Measurements from ENCODE around the gene COL23A1.
"Not testable (repeated sequence)": the region's sequence is repeated elsewhere in the genome, so short reads cannot be mapped to it uniquely, and the experiment has no call there.

COL23A1 gene

DNA sequence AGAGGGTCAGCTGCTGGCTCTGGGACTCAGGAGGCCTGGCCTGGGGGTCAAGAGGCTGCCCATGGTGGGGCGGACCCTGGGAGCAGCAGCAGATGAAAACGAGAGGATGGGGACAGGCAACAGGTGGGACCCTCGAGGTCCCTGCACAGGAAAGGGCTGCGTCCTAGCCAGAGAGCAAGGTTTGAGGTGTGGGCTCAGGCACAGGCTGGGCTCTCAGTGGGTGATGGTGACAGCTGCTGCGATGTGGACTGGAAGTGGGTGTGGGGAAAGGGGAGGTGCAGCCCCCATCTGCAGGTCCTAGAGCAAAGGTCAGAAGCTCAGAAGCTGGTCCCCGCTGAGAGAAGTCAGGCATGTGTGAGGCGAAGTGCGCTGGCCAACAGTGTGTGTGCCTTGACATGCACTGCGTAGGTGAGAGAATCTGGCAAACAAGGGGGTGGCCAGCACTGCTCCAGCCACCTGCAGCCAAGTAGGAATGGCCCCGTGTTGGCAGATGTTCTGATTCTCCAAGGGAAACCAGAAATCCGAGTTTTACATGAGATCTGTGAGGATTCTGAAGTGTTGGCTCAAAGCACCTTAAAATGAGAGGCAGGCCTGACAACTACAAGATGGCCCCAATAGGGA lies 85.7 kb downstream of the COL23A1 start:
- DNase-seq = no peak

GRCh38 chr5:178502401-178503100 lies 87.6 kb downstream of the COL23A1 start:
- no peak for DNase-seq

DNA sequence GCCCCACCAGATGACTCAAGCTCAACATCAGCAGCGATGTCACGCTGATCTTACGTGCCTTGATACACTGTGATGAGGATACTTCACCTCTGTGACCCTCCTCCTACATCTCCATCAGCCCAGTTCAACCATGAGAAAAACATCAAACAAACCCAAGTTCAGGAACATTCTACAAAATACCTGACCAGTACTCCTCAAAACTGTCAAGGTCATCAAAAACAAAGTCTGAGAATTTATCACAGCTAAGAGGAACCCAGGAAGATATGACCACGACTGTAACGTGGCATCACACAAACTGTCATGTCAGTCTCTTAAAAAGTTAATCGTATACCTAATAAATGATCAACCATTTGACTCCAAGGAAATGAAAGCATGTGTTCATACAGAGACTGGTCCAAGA lies 90.8 kb downstream of the COL23A1 start:
- DNase-seq = no peak

DNA sequence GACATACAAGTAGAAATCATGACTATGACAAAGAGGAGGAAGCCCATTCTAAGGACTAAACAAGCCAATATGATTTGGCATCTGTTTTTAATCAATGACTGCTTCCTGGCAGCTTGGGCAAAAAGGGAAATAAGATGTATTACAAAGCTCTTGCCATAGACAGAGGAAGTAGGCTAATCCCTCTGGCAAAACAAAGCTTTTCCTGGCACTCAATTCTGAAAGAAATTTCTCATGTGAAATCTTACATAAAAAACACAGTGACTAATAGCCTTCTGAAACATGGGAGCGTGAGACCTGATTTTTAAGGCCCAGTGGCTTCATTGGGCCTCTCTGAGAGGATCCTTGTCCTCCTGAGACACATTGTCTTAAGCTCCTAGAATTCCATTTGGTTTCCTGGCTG lies 93.6 kb downstream of the COL23A1 start:
- DNase-seq = no peak

GRCh38 chr5:178496214-178496613 lies 94.0 kb downstream of the COL23A1 start:
- DNase-seq = no peak

- DNase-seq = no peak
Measured at GRCh38 chr5:178495706-178496105, 94.5 kb downstream of the COL23A1 start.

- DNase-seq = no peak
Measured at GRCh38 chr5:178492278-178492677, 97.9 kb downstream of the COL23A1 start.

GRCh38 chr5:178490935-178491652 lies 99.1 kb downstream of the COL23A1 start:
- DNase-seq = no peak

DNA sequence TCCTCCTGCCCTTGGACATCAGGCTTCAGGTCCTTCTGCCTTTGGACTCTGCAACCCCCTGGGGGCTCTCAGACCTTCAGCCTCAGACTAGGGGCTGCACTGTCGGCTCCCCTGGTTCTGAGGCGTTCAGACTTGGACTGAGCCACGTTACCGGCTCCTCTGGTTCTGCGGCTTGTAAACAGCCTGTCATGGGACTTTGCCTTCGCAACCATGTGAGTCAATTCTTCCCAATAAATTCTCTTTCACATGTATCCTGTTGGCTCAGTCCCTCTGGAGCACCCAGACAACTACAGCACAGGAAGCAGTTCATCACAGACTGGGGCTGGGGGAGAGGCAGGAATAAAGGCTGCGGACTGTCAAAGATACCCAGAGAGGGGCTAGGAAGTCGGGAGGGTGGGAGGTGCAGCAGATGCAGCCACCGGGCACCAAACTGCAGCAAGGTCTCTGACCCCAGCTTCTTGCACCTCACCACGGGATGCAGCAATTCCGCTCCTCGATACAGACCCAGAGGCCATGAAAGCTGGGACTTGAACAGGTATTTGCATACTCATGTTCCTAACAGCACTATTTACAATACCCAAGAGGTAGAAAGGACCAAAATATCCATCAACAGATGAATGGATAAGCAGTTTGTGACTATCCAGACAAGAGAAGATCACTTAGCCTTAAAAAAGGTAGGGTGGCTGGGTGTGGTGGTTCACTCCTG lies 100.8 kb downstream of the COL23A1 start:
- DNase-seq = no peak

- DNase-seq = no peak
Measured at GRCh38 chr5:178488696-178489095, 101.5 kb downstream of the COL23A1 start.

GRCh38 chr5:178487911-178488600 lies 102.1 kb downstream of the COL23A1 start:
- DNase-seq = no peak

- DNase-seq = not testable (repeated sequence)
Measured at GRCh38 chr5:178486878-178487512, 103.2 kb downstream of the COL23A1 start.

DNA sequence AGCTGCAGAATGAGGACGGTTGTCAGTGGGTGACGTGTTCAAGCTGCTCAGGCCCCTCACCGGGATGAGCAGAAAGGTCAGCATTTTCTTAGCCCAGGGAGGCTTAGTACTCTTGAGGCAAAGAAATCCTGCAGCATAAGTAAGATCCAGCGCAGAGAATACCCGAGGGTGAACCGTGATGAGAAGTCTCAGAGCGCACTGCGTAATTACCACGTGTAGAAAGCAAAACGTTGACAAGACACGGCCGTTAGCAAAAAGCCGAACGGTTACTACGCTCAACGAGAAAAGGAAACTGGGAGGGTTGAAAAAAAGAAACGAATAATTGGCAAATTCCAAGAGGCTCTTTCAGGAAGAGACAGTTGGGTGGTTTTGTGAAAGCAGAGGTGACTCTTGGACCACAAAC lies 104.0 kb downstream of the COL23A1 start:
- no peak for DNase-seq

- DNase-seq = peak in 3 of 14 donors; percentile 8 to 16 (median 10)
Measured at GRCh38 chr5:178483620-178484019, 106.6 kb downstream of the COL23A1 start.

- no peak for DNase-seq
Measured at GRCh38 chr5:178479261-178479660, 110.9 kb downstream of the COL23A1 start.

DNA sequence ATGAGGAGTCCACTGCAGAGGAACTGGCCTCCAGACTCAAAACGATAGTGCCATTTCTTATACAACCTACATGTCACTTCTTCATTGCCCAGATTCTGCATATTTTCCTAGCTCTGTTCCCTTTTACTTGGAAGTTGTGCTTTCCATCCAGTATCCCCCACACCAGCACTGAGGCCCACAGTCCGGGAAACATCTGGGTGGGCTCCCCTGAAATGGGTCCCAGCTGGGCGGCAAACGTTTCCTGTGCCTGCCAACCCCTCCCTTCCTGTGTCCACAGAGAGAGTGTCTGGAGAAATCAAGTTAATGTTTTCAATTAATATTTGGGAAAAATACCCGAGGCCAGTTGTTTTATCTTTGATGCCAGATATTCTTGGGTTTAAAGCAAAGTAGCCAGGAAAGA lies 111.8 kb downstream of the COL23A1 start:
- DNase-seq = no peak

GRCh38 chr5:178477802-178478201 lies 112.4 kb downstream of the COL23A1 start:
- no peak for DNase-seq

DNA sequence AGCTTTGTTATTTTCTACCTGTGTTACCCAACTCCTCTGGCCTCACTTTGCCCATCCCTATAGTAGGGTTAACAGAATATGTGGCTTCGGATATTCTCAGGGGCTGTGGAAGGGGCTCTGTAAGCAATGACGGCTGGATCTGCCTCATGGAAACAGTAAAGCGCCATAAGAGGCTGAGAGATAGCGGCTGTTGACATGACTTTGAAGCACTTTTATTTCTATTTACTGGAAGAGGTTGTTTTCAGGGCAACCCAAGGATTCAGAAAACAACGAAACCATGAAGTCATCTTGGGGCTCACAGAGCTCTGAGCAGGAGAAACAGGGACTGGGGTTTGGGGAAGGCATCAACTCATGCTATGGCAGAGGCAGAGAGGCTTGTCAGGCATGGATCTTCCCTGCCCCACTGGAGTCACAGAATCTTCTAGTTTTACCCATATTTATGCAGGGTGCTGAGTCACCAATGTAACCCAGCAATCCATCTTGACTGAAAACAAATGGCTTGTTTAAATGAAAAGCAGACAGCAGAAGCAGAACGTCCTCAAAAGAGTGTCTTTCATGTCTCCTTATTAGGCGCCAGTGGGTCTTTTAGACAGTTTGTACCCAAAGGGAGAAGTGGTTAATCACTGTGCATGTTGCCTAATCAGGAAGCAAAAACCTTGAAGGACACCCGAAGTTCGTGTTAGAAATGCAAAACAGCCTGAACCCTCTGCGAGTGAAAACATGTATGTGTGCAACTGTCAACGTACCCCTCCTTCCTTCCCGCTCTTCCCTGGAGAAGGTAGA lies 113.0 kb downstream of the COL23A1 start:
- DNase-seq = no peak

DNA sequence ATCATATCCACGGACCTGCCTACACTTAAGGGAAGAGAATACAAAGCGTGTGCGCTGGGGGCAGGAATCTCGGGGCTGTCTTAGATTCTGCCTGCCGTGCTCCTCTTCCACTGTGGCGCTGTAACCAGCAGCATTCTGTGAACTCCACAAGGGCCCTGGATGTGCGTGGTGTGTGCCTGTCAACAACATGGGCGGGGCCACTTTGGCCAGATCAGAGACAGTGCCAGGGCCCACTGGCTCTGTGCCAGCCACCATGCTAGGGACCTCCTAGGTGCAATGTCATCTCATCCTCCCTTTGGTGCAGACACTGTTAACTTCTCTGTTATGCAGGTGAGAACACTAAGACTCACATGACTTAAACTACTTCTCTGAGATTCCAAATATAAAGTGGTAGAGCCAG lies 113.7 kb downstream of the COL23A1 start:
- no peak for DNase-seq

GRCh38 chr5:178475422-178475821 lies 114.8 kb downstream of the COL23A1 start:
- DNase-seq = no peak

- DNase-seq = no peak
Measured at GRCh38 chr5:178474562-178475184, 115.5 kb downstream of the COL23A1 start.
